ENCODE data around the gene KLHL9. TPM values are rescaled to one million over a fixed set of nuclear protein-coding genes. Genes with fewer than 3 reads are reported as not detected.

KLHL9 gene
- total RNA-seq, 1 experiment from 2014 or later: 19.9 TPM

- no peak for DNase-seq (ENCODE audit: low read depth, low spot score)
- in situ Hi-C loops (cut with HindIII; ENCODE audit: low pct_unique_long_range_greater_than_20kb, low sequenced_read_pairs): no loop called here
Observed at GRCh38 chr9:21281275-21281674, 53.9 kb downstream of the KLHL9 start.

Other genes with a start within 250 kb of the KLHL9 start
- not detected in 2 replicates for gene IFNW1, start 193.6 kb downstream of the KLHL9 start, total RNA-seq (2014; rRNA removed; shearing (Covaris generic))
- gene IFNA21, start 168.7 kb downstream of the KLHL9 start, total RNA-seq (2014; rRNA removed; shearing (Covaris generic)): not detected in 2 replicates
- not detected in 2 replicates for gene IFNA4, start 147.8 kb downstream of the KLHL9 start, total RNA-seq (2014; rRNA removed; shearing (Covaris generic))
- not detected in 2 replicates for gene IFNA7, start 133.2 kb downstream of the KLHL9 start, total RNA-seq (2014; rRNA removed; shearing (Covaris generic))
- not detected in 2 replicates for gene IFNA10, start 128.3 kb downstream of the KLHL9 start, total RNA-seq (2014; rRNA removed; shearing (Covaris generic))
- gene IFNA16, start 118.1 kb downstream of the KLHL9 start, total RNA-seq (2014; rRNA removed; shearing (Covaris generic)): not detected in 2 replicates
- not detected in 2 replicates for gene IFNA17, start 107.2 kb downstream of the KLHL9 start, total RNA-seq (2014; rRNA removed; shearing (Covaris generic))
- gene IFNA14, start 95.4 kb downstream of the KLHL9 start, total RNA-seq (2014; rRNA removed; shearing (Covaris generic)): not detected in 2 replicates
- not detected in 2 replicates for gene IFNA5, start 30.1 kb downstream of the KLHL9 start, total RNA-seq (2014; rRNA removed; shearing (Covaris generic))
- gene IFNA6, start 15.5 kb upstream of the KLHL9 start, total RNA-seq (2014; rRNA removed; shearing (Covaris generic)): not detected in 2 replicates
- gene IFNA13, start 32.7 kb upstream of the KLHL9 start, total RNA-seq (2014; rRNA removed; shearing (Covaris generic)): not detected in 2 replicates
- not detected in 2 replicates for gene IFNA2, start 50.0 kb upstream of the KLHL9 start, total RNA-seq (2014; rRNA removed; shearing (Covaris generic))
- gene IFNA8, start 73.7 kb upstream of the KLHL9 start, total RNA-seq (2014; rRNA removed; shearing (Covaris generic)): not detected in 2 replicates
- not detected in 2 replicates for gene IFNA1, start 105.0 kb upstream of the KLHL9 start, total RNA-seq (2014; rRNA removed; shearing (Covaris generic))
- not detected in 2 replicates for gene IFNE, start 146.9 kb upstream of the KLHL9 start, total RNA-seq (2014; rRNA removed; shearing (Covaris generic))

Data from SK-MEL-5 (cell line).